Tibial nerve (tissue), 4 donors: ENCODE results near the gene MBD5. TPM values are rescaled to one million over a fixed set of nuclear protein-coding genes. Genes with fewer than 3 reads are reported as not detected.

Source experiments
- DNase-seq, 2 donors: peaks; one replicate each; pipeline ENCODE4 v3.0.0-alpha.2; 2019; ENCODE audit warnings: low spot score in 2 of 2
- H3K27ac ChIP-seq, 4 donors: fragments of 200-600 bp; sonication (generic) in 3 of 4; one replicate each; pipeline ENCODE4 v1.5.1; 2017 to 2019; ENCODE audit warnings: mild to moderate bottlenecking in 1 of 4
- H3K27me3 ChIP-seq, 2 donors: fragments of 200-600 bp; sonication (generic) in 1 of 2; one replicate each; pipeline versions ENCODE4 v1.5.1 to v1.6.0; 2017 to 2019
- H3K36me3 ChIP-seq, 3 donors: fragments of 200-600 bp; sonication (generic); one replicate each; pipeline ENCODE4 v1.5.1; 2018 to 2019
- H3K4me1 ChIP-seq, 4 donors: fragments of 200-600 bp; sonication (generic) in 3 of 4; one replicate each; pipeline ENCODE4 v1.5.1; 2017 to 2019
- H3K4me3 ChIP-seq, 4 donors: fragments of 200-600 bp; sonication (generic) in 3 of 4; one replicate each; pipeline ENCODE4 v1.5.1; 2017 to 2019; ENCODE audit warnings: mild to moderate bottlenecking in 1 of 4, moderate library complexity in 1 of 4
- H3K9me3 ChIP-seq, 4 donors: fragments of 200-600 bp; sonication (generic) in 3 of 4; one replicate each; pipeline ENCODE4 v1.5.1; 2017 to 2019
- CTCF ChIP-seq, 5 experiments: fragments of 200-600 bp in 3 of 5; fragments of 450-650 bp in 2 of 5; sonication (generic) in 3 of 5; IDR thresholded peaks; one replicate each; pipeline ENCODE4 v1.5.1; 2016 to 2019; ENCODE audit warnings: antibody characterized with exemption in 5 of 5, mild to moderate bottlenecking in 3 of 5, moderate library complexity in 2 of 5
- EP300 ChIP-seq, 2 donors: sonication (generic); formaldehyde crosslinking; IDR thresholded peaks; one replicate each; pipeline ENCODE4 v1.6.1; 2017; ENCODE audit warnings: antibody characterized with exemption in 2 of 2, mild to moderate bottlenecking in 1 of 2
- POLR2A ChIP-seq, 2 donors: fragments of 450-650 bp; IDR thresholded peaks; one replicate each; pipeline ENCODE4 v1.6.1; 2017; ENCODE audit warnings: antibody characterized with exemption in 2 of 2, mild to moderate bottlenecking in 2 of 2, moderate library complexity in 2 of 2
- WGBS, 2 donors: methylation state at CpG; one replicate each; pipeline ENCODE4 v1.1.5; 2018; 5-methylcytosine and 5-hydroxymethylcytosine counted together
- total RNA-seq, 4 donors: library from RNA; depleted of rRNA; stranded (reverse); fragments of >200 nt; gene quantifications; one replicate each; pipeline ENCODE4 v1.1.0, GENCODE V29; 2016

MBD5 gene
- total RNA-seq, 4 donors from 2014 or later = 28.5 to 46.5 (median 40.9) TPM

GRCh38 chr2:148162871-148163270 is 142.0 kb downstream of the MBD5 start:
- Histone ChIP-seq H3K27ac (no peak overlapping the region), H3K36me3 (peaks cover 0 to 27% (median 0%) of the 10 kb centered on the region in 3 donors), H3K4me1 (peaks cover 0 to 12% (median 2%) of the 10 kb centered on the region in 4 donors), H3K27me3 (no peaks in the 10 kb centered on the region), H3K9me3 (no peaks in the 10 kb centered on the region), H3K4me3 (no peak overlapping the region)
- TF ChIP-seq EP300 (IDR thresholded peaks at IDR 0.05) = no peak
- TF ChIP-seq POLR2A (IDR thresholded peaks at IDR 0.05) = no peak
- no peak for TF ChIP-seq CTCF (IDR thresholded peaks at IDR 0.05)
- no peak for DNase-seq

DNA sequence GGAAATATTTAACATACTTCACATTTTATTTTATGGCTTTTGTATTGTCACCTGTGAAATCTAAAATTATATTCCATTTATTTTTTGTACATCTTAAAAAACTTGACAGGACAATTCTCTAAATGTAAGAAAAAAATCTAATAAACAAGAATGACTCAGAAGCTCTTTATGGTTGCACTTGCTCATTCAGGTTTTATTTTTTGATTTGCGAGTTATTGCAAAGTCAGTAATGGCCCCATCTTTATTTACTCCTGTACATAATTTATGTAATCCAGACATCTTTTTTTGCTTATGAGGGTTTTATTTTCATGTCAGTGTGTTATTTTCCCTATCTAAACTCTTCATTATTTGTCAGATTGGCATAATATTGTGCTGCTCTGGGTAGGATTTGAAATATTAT is 145.1 kb downstream of the MBD5 start:
- H3K36me3 ChIP-seq = no peaks in the 10 kb centered on the region
- 91 to 100% methylated on average over 1 of the region's 1 CpG for WGBS, 2 donors
- TF ChIP-seq CTCF (IDR thresholded peaks at IDR 0.05) = no peak
- TF ChIP-seq EP300 (IDR thresholded peaks at IDR 0.05) = no peak
- no peak for TF ChIP-seq POLR2A (IDR thresholded peaks at IDR 0.05)
- no peak overlapping the region for H3K4me3 ChIP-seq
- no peaks in the 10 kb centered on the region for H3K9me3 ChIP-seq
- H3K27me3 ChIP-seq = no peaks in the 10 kb centered on the region
- H3K4me1 ChIP-seq = peaks cover 0 to 12% (median 2%) of the 10 kb centered on the region in 4 donors
- no peak for DNase-seq
- no peak overlapping the region for H3K27ac ChIP-seq

GRCh38 chr2:148167241-148167766 is 146.4 kb downstream of the MBD5 start:
- Histone ChIP-seq H3K4me1 (peaks cover 0 to 12% (median 2%) of the 10 kb centered on the region in 4 donors), H3K27me3 (no peaks in the 10 kb centered on the region), H3K4me3 (no peak overlapping the region), H3K9me3 (no peaks in the 10 kb centered on the region), H3K36me3 (no peaks in the 10 kb centered on the region), H3K27ac (no peak overlapping the region)
- TF ChIP-seq EP300 (IDR thresholded peaks at IDR 0.05) (no peak), POLR2A (IDR thresholded peaks at IDR 0.05) (no peak), CTCF (IDR thresholded peaks at IDR 0.05) (no peak)
- DNase-seq = no peak

- no peaks in the 10 kb centered on the region for H3K36me3 ChIP-seq
- WGBS, 2 donors = 95 to 100% methylated on average over 1 of the region's 1 CpG
- no peak overlapping the region for H3K4me3 ChIP-seq
- peaks cover 0 to 12% (median 2%) of the 10 kb centered on the region in 4 donors for H3K4me1 ChIP-seq
- H3K27me3 ChIP-seq = no peaks in the 10 kb centered on the region
- TF ChIP-seq POLR2A (IDR thresholded peaks at IDR 0.05) (no peak), CTCF (IDR thresholded peaks at IDR 0.05) (no peak), EP300 (IDR thresholded peaks at IDR 0.05) (no peak)
- no peaks in the 10 kb centered on the region for H3K9me3 ChIP-seq
- H3K27ac ChIP-seq = no peak overlapping the region
- no peak for DNase-seq
These were observed 147.0 kb downstream of the MBD5 start for GRCh38 chr2:148167855-148168254.

DNA sequence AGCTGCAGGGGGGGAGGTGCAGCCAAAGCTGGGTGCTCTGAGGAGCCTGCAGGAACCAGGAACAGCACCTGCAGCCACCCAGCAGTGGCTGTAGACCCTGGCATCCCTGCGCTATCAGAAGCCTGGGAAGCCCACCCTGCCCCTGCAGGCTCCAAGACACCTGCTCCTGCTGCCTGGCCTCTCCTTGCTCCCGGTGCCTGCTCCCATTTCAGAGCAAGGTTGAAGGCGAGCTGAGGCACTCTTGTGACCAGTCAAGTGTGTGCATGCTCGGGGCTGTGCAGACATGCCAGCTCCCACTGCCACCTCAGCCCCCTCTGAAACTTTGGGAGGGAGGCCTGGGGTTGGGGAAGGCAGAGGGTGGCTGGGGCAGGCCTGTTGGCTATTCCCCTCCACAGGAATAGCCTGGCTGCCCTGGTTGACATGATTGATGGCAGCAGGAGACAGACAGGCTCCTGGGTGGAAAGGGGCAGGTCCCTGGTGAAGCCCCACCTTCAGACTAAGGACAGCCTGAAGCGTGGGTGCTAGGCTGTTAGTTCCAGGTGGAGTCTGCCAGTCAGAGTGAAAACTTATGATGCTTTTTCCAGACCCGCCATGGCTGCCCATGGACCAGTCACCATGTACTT is 151.4 kb downstream of the MBD5 start:
- no peak for DNase-seq
- TF ChIP-seq EP300 (IDR thresholded peaks at IDR 0.05) = no peak
- no peak for TF ChIP-seq CTCF (IDR thresholded peaks at IDR 0.05)
- no peak for TF ChIP-seq POLR2A (IDR thresholded peaks at IDR 0.05)
- Histone ChIP-seq H3K4me1 (peaks cover 0 to under 1% (median 0%) of the 10 kb centered on the region in 4 donors), H3K27ac (no peak overlapping the region), H3K4me3 (no peak overlapping the region), H3K9me3 (no peaks in the 10 kb centered on the region), H3K36me3 (no peaks in the 10 kb centered on the region), H3K27me3 (no peaks in the 10 kb centered on the region)
- 90 to 100% methylated on average over 6 of the region's 6 CpGs for WGBS, 2 donors
